LNCAP (cell line): Measurements from ENCODE around the gene PSMA3.

ENCODE experiments used
- TF ChIP-seq, protein P1 (sequence below): fragments of 450-650 bp; IDR thresholded peaks from 2 replicates; pipeline ENCODE4 v1.5.1; 2017; ENCODE audit warnings: mild to moderate bottlenecking

Gene PSMA3

DNA sequence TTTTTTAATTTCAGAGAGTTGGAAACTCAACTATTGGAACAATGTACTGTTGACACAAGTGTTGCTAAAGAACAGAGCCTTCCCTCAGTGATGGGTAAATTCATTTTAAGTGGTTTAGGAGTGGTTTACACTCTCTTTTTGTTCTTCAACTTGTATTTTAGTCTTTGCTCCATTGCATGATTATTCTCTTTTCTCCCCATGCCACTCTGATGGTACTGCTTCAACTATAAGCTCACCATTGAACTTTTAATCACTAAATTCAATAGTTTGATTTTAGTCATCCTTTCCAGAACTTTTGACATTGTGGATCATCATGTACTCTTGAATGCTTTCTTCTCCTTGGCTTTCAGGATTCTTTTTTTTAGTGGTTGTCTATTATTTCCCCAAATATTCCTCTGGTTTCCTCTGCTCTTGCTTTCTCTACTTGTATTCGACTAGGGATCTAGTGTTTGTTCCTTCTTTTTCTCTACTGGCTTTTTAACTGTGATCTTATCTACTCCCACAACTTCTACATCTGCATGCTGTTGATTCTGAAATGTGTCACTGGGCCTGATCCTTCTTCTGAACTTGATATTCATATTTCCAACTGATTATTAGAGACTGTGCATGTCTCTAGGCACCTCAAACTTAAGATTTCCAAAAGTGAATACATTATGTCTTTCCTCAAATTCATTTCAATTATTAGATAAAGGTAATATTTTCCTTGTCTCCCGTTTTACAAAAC, 29.3 kb upstream of the PSMA3 start:
- TF ChIP-seq, protein P1, sequence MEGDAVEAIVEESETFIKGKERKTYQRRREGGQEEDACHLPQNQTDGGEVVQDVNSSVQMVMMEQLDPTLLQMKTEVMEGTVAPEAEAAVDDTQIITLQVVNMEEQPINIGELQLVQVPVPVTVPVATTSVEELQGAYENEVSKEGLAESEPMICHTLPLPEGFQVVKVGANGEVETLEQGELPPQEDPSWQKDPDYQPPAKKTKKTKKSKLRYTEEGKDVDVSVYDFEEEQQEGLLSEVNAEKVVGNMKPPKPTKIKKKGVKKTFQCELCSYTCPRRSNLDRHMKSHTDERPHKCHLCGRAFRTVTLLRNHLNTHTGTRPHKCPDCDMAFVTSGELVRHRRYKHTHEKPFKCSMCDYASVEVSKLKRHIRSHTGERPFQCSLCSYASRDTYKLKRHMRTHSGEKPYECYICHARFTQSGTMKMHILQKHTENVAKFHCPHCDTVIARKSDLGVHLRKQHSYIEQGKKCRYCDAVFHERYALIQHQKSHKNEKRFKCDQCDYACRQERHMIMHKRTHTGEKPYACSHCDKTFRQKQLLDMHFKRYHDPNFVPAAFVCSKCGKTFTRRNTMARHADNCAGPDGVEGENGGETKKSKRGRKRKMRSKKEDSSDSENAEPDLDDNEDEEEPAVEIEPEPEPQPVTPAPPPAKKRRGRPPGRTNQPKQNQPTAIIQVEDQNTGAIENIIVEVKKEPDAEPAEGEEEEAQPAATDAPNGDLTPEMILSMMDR = no peak

DNA sequence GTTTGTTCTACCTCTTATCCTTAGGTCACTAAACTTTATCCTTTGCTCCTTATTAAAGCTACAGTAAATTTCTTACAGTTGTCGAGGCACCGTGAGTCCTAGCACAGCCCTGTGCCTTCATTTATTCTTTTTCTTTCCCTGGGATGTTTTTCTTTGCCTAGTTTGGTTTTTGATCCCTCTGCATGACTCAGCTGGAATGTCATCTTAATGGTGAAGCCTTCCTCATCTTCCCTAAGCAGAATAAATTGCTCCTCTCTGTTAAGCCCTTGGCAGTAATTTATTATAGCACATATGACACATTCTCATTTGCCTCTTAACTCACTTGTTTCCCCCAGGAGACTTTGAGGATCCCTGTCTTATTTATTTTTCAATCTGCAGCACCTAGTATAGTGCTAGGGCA, 28.1 kb upstream of the PSMA3 start:
- TF ChIP-seq, protein P1 = no peak

DNA sequence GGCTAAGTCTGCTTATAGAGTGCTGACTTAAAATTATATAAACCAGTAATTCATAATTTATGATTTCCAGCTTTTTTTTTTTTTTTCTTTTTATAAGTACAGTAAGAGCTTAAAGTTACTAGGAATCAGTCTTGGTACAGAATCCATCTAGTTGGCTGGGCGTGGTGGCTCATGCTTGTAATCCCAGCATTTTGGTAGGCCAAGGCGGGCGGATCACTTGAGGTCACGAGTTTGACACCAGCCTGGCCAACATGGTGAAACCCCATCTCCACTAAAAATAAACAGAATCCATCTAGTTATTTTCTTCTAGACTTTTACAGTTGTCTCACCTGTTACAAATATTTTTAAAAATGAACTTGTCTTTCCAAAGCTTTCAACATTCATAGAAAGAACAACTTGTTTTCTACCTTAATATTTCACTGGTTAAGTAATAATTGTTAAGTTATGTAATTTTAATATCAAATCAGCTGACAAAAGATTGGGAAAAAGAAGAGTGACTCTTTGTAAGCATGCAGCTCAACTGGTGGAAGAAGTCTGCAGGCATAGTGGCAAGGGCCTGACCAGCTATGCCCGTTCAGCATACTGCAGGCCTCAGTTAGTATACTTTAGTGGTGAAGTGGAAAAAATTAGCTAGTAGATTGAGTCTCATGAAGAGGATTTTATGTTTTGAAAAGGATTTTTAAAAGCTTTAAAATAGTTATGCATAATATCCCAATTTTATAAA, 17.4 kb upstream of the PSMA3 start:
- TF ChIP-seq, protein P1 = no peak

DNA sequence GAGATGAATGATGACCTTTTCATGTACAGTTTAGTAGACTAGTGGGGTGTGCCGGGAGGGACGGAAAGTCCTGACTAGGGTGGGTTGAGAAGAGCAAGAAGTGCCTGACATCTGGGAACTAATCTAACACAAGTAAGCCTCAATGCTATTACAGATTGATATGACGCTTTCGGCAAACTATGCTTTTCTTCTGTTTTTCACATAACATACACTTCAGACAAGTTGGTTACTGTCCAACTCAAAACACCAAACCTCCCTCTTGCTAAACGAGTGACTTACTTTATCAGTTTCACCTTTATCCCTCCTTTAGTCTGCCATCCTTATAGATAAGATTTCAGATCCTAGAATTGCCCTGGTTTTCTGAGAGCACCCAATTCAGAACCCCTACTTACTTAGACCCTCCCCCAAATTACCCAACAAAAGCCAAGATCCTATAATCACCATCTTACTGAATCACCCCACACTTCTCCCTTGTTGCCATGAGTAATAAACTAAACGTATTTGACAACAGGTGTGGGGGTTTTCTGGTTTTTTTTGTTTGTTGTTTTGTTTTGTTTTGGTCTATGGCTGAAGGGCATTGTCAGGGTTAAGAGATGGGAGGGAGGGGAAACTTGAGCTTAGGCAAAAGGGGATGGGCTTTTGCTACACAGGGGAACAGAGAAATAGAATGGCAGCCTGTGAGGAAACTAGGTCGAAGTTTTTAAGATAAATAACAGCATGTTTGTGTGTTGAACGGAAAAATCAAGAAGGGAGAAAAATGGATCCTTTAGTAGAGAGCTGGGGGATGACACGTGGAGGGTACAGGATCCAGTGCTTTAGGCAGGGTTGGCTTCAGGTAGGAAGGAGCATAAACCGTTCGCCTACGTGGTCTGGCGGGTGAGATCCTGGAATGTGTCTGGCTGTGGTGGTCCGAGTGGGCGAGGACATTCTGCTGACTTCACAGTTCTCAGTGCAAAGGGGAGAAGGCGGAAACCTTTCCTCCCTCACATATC, 6.1 kb upstream of the PSMA3 start:
- TF ChIP-seq, protein P1 = no peak

DNA sequence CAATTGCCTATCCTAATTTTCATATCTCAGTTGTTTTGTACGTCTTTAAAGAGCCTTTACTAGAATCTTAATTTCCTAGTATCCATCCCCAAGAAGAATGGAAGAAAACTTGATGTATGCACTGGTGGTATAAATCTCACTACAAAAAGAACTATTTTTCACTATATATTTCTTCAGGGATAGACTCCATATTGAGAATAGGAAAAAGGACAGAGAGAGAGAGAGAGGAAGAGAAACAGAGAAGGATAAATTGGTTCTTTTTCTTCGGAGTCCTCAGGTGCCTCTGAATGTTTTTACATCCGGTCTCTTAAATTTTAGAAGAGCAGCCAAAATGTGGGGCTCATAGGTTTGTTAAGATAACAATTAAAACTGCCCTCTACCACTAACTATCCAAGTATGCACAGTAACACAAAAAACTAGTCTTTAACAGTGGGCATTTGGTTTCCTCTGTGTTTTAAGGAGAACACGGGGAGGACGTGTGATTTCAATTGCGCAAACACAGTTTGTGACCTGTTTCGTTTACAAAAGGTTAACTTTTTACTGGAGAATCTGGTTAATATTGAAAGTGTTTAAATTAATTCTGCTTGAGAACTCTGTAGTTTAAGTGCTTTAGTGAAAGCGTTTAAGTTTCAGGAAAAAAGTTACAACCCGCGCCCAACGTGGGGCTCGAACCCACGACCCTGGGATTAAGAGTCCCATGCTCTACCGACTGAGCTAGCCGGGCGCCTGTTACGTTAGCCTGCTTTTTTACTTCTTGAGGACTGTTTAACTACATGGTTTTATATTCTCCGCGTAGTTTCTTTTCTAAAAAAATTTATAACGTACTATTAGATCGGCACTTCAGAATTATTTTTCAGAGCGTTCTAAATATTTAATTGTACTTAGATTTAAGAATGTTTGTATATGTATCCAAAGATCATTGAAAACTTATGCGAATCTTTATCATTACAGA, 5.1 kb upstream of the PSMA3 start:
- TF ChIP-seq, protein P1 = no peak

DNA sequence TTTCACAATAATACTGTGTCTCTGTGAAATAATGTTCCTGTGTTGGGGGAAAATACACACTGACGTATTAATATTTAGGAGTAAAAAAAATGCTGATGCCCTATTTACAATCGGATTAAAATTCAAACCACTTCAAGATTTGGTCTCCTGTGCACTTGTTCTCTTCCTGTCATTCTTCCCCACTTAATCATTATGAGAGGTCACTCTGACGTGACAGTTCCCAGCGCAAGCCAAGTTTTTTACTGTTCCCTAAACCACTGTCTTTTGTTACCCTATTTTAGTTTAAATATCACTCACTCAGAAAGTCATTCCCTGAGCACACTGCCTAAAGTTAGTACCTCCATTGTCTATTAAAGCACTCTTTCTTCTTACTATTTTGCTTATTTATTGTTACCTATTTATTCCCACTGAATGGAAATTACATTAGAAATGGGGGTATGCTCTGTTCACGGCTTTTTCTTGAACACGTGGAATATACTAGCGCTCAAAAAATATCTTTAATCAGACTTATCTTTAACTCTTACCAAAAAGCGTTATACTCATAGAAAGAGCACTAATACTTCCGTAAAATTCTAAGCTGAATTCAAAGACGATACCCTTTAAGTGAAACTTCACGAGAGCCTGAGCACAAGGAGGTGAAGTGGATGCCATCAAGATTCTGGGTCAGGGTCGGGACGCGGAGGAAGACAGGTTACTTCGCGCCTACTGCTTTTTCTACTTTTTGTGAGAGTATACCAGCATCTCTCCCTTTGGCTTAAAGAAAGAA, 670 bp upstream of the PSMA3 start:
- TF ChIP-seq, protein P1 = no peak
